Measurements from ENCODE around the gene DNAH10. TPM values are rescaled to one million over a fixed set of nuclear protein-coding genes. Genes with fewer than 3 reads are reported as not detected.

DNAH10 gene
- total RNA-seq, 1 experiment from 2014 or later: 0.30 TPM

DNA sequence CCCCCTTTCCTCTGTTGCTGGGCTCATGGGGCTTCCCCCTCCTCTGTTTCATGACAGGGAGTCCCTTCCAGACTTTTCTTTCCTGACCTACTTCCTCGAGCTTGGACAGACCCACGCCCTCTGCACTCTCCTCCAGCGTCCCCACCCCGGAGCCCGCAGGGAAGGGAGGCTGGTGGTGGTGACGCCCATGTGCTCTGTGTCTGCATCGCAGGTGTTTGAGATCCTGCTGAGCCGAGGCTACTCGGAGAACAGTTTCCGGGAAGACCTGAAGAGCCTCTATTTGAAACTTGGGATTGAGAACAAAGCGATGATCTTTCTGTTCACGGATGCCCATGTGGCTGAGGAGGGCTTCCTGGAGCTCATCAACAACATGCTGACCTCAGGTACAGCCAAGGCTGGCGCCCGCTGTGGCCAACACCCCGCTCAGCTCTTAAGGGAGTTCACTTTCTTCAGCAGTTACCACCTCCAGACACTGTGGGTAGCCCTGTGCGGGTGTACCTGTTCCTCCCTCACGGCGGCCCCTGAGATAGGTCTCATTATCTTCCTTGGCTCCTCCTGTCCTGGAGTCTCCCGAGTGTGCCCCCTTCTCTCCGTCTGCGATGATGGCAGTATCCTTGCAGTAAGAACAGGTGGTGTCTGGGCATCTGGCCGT, 125.0 kb downstream of the DNAH10 start:
- H3K79me2 ChIP-seq (ENCODE audit: low read length): no peaks in the 10 kb centered on the region
- H3K4me2 ChIP-seq (ENCODE audit: low read depth, low read length, poor library complexity, severe bottlenecking): no peak overlapping the region
- no peak for DNase-seq
- H3K27ac ChIP-seq (ENCODE audit: low read length): no peak overlapping the region
- H3K36me3 ChIP-seq (ENCODE audit: insufficient read depth, low read length): no peaks in the 10 kb centered on the region
- H4K20me1 ChIP-seq (ENCODE audit: insufficient read depth, low read depth, low read length): no peaks in the 10 kb centered on the region
- no peaks in the 10 kb centered on the region for H3K9me3 ChIP-seq (ENCODE audit: low read length)
- H3K27me3 ChIP-seq (ENCODE audit: low read length): no peaks in the 10 kb centered on the region
- H2AFZ ChIP-seq (ENCODE audit: low read length): no peak overlapping the region
- H3K9me2 ChIP-seq (replicated peaks; ENCODE audit: insufficient read depth, low read length): no peaks in the 10 kb centered on the region
- H3K9ac ChIP-seq (ENCODE audit: low read length): no peak overlapping the region
- H3K4me3 ChIP-seq (ENCODE audit: low read length): no peak overlapping the region
- no peaks in the 10 kb centered on the region for H3K4me1 ChIP-seq (ENCODE audit: low read length)

DNA sequence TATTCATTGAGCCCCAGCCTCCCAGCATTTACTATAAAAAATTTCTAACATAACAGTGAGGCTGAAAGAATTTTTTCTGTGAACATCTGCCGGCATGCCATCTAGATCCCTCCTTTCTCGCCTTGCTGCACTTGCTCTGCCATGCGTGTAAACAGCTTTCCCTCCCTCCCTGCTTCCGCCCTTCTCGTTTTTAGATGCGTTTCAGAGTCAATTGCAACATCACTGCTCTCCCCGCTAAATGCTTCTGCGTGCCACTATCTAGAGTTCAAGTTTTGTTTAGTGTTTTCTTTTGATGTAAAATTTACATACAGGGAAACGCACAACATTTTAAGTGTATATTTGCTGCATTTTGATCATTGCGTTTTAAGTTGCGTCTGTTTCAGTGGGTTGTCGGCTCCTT, 126.9 kb downstream of the DNAH10 start:
- Histone ChIP-seq H3K79me2 (ENCODE audit: low read length) (no peaks in the 10 kb centered on the region), H3K27ac (ENCODE audit: low read length) (no peak overlapping the region), H2AFZ (ENCODE audit: low read length) (no peak overlapping the region), H3K36me3 (ENCODE audit: insufficient read depth, low read length) (no peaks in the 10 kb centered on the region), H3K9ac (ENCODE audit: low read length) (no peak overlapping the region), H3K4me1 (ENCODE audit: low read length) (no peaks in the 10 kb centered on the region), H3K9me3 (ENCODE audit: low read length) (no peaks in the 10 kb centered on the region), H3K27me3 (ENCODE audit: low read length) (no peaks in the 10 kb centered on the region), H3K4me3 (ENCODE audit: low read length) (no peak overlapping the region), H3K4me2 (ENCODE audit: low read depth, low read length, poor library complexity, severe bottlenecking) (no peak overlapping the region), H3K9me2 (replicated peaks; ENCODE audit: insufficient read depth, low read length) (no peaks in the 10 kb centered on the region), H4K20me1 (ENCODE audit: insufficient read depth, low read depth, low read length) (no peaks in the 10 kb centered on the region)
- no peak for DNase-seq

DNA sequence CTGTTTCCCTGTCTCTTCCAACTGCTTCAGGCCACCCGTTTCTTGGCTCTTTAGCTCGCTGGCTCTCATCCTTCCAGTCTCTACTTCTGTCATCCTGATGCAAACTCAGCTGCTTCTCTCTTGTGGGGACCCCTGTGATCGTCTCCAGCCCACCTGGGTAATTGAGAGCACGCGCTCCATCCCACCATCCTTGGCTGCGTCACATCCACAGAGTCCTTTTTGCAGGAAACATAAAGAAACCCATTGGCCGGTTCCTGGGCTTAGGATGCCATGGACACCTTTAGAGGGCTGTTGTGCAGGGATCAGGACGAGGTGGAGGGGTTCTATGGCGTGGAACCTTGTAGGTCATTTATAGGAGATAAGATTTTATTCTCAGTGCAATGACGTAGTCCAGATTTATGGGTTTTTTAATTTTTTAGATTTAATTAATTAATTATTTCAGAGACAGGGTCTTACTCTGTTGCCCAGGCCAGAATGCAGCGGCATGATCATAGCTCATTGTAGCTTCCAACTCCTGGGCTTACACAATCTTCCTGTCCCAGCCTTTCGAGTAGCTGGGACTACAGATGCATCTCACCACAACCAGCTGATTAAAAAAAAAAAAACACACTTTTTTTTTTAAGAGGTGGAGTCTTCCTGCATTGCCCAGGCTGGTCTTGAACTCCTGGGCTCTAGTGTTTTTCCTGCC, 127.9 kb downstream of the DNAH10 start:
- no peaks in the 10 kb centered on the region for H3K9me2 ChIP-seq (replicated peaks; ENCODE audit: insufficient read depth, low read length)
- H3K9ac ChIP-seq (ENCODE audit: low read length): no peak overlapping the region
- H3K27me3 ChIP-seq (ENCODE audit: low read length): no peaks in the 10 kb centered on the region
- H3K27ac ChIP-seq (ENCODE audit: low read length): no peak overlapping the region
- H4K20me1 ChIP-seq (ENCODE audit: insufficient read depth, low read depth, low read length): no peaks in the 10 kb centered on the region
- H3K79me2 ChIP-seq (ENCODE audit: low read length): no peaks in the 10 kb centered on the region
- H3K36me3 ChIP-seq (ENCODE audit: insufficient read depth, low read length): no peaks in the 10 kb centered on the region
- H3K9me3 ChIP-seq (ENCODE audit: low read length): no peaks in the 10 kb centered on the region
- no peak for DNase-seq
- H3K4me3 ChIP-seq (ENCODE audit: low read length): no peak overlapping the region
- no peak overlapping the region for H2AFZ ChIP-seq (ENCODE audit: low read length)
- H3K4me2 ChIP-seq (ENCODE audit: low read depth, low read length, poor library complexity, severe bottlenecking): no peak overlapping the region
- no peaks in the 10 kb centered on the region for H3K4me1 ChIP-seq (ENCODE audit: low read length)

DNA sequence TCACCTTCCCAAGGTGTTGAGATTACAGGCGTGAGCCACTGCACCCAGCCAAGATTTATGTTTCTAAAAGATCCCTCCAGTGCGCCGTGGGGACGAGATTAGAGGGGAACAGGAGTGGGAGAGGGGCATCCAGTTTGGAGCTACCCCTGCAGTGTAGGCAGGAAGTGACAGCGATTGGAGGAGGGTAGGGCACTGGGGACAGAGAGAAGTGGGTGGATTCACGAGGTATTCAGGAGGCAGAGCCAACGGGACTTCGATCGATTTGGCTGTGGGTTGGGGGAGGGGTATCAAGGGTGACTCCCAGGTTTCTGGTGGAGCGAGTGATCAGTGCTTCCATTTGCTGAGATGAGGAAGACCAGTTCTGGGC, 128.4 kb downstream of the DNAH10 start:
- H3K79me2 ChIP-seq (ENCODE audit: low read length): no peaks in the 10 kb centered on the region
- no peaks in the 10 kb centered on the region for H3K36me3 ChIP-seq (ENCODE audit: insufficient read depth, low read length)
- H3K9ac ChIP-seq (ENCODE audit: low read length): no peak overlapping the region
- no peak for DNase-seq
- H3K9me2 ChIP-seq (replicated peaks; ENCODE audit: insufficient read depth, low read length): no peaks in the 10 kb centered on the region
- no peaks in the 10 kb centered on the region for H4K20me1 ChIP-seq (ENCODE audit: insufficient read depth, low read depth, low read length)
- no peak overlapping the region for H3K4me3 ChIP-seq (ENCODE audit: low read length)
- no peak overlapping the region for H3K4me2 ChIP-seq (ENCODE audit: low read depth, low read length, poor library complexity, severe bottlenecking)
- no peaks in the 10 kb centered on the region for H3K27me3 ChIP-seq (ENCODE audit: low read length)
- H2AFZ ChIP-seq (ENCODE audit: low read length): no peak overlapping the region
- H3K27ac ChIP-seq (ENCODE audit: low read length): no peak overlapping the region
- no peaks in the 10 kb centered on the region for H3K9me3 ChIP-seq (ENCODE audit: low read length)
- H3K4me1 ChIP-seq (ENCODE audit: low read length): no peaks in the 10 kb centered on the region

DNA sequence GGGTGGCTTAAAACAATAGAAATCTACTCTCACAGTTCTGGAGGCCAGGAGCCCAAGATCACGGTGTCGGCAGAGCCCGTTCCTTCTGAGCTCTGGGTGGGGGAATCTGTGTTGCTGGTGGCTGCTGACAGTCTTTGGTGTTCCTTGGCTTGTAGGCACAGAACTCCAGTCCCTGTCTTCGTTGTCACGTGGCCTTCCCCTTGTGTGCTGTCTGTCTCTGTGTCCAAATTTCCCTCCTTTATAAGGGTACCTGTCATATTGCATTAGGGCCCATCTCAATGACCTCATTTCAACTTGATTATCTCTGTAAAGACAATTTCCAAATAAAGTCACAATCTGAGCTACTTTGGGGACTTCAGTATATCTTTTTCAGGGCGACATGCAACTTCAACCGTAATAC, 128.9 kb downstream of the DNAH10 start:
- Histone ChIP-seq H2AFZ (ENCODE audit: low read length) (no peak overlapping the region), H4K20me1 (ENCODE audit: insufficient read depth, low read depth, low read length) (no peaks in the 10 kb centered on the region), H3K9ac (ENCODE audit: low read length) (no peak overlapping the region), H3K9me2 (replicated peaks; ENCODE audit: insufficient read depth, low read length) (no peaks in the 10 kb centered on the region), H3K27me3 (ENCODE audit: low read length) (no peaks in the 10 kb centered on the region), H3K4me2 (ENCODE audit: low read depth, low read length, poor library complexity, severe bottlenecking) (no peak overlapping the region), H3K79me2 (ENCODE audit: low read length) (no peaks in the 10 kb centered on the region), H3K4me1 (ENCODE audit: low read length) (no peaks in the 10 kb centered on the region), H3K36me3 (ENCODE audit: insufficient read depth, low read length) (no peaks in the 10 kb centered on the region), H3K9me3 (ENCODE audit: low read length) (no peaks in the 10 kb centered on the region), H3K4me3 (ENCODE audit: low read length) (no peak overlapping the region), H3K27ac (ENCODE audit: low read length) (no peak overlapping the region)
- no peak for DNase-seq

DNA sequence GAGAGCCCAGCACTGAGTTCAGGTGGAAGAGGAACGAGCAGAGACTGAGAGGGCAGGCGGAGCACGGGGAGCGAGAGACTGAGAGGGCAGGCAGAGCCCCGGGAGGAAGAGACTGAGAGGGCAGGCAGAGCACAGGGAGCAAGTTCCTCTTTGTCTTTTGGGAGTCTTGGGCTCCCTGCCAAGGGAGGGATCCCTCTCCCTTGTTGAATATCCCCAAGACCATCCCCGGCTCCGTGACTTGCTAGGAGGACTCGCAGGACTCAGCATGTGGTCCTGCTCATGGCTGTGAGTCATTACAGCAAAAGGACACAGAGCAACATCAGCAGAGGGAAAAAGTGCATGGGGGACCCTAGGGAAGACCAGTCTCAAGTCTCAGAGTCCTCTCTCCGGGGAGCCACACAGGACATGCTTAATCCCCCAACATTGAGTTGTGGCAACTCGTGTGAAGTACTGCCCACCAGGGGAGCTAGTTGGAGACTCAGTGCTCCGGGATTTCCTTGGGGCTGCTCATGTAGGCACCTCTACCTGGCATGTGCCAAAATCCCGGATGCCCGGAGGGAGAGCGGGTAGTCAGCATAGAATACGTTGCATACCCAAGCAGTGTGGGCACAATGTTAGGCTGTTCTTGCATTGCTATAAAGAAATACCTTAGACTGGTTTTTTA, 129.5 kb downstream of the DNAH10 start:
- no peak overlapping the region for H3K4me2 ChIP-seq (ENCODE audit: low read depth, low read length, poor library complexity, severe bottlenecking)
- H3K36me3 ChIP-seq (ENCODE audit: insufficient read depth, low read length): no peaks in the 10 kb centered on the region
- H3K27me3 ChIP-seq (ENCODE audit: low read length): no peaks in the 10 kb centered on the region
- H4K20me1 ChIP-seq (ENCODE audit: insufficient read depth, low read depth, low read length): no peaks in the 10 kb centered on the region
- H3K9me2 ChIP-seq (replicated peaks; ENCODE audit: insufficient read depth, low read length): no peaks in the 10 kb centered on the region
- no peak overlapping the region for H3K9ac ChIP-seq (ENCODE audit: low read length)
- H3K4me1 ChIP-seq (ENCODE audit: low read length): no peaks in the 10 kb centered on the region
- no peak overlapping the region for H3K27ac ChIP-seq (ENCODE audit: low read length)
- H3K9me3 ChIP-seq (ENCODE audit: low read length): no peaks in the 10 kb centered on the region
- no peak overlapping the region for H3K4me3 ChIP-seq (ENCODE audit: low read length)
- no peaks in the 10 kb centered on the region for H3K79me2 ChIP-seq (ENCODE audit: low read length)
- H2AFZ ChIP-seq (ENCODE audit: low read length): no peak overlapping the region
- no peak for DNase-seq

DNA sequence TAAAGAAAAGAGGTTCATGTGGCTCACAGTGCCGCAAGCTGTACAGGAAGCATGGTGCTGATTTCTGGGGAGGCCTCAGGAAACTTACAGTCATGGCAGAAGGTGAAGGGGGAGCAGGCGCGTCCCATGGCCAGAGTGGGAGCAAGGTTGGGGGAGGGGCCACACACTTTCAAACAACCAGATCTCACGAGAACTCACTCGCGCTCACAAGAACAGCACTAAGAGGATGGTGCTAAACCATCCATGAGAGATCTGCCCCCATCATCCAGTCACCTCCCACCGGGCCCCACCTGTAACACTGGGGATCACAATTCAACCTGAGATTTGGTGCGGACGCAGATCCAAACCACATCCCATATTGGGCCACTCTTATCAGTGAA, 130.1 kb downstream of the DNAH10 start:
- no peaks in the 10 kb centered on the region for H3K27me3 ChIP-seq (ENCODE audit: low read length)
- DNase-seq: no peak
- no peaks in the 10 kb centered on the region for H3K79me2 ChIP-seq (ENCODE audit: low read length)
- H3K4me1 ChIP-seq (ENCODE audit: low read length): no peaks in the 10 kb centered on the region
- no peaks in the 10 kb centered on the region for H3K9me3 ChIP-seq (ENCODE audit: low read length)
- no peak overlapping the region for H3K9ac ChIP-seq (ENCODE audit: low read length)
- H3K9me2 ChIP-seq (replicated peaks; ENCODE audit: insufficient read depth, low read length): no peaks in the 10 kb centered on the region
- no peak overlapping the region for H3K27ac ChIP-seq (ENCODE audit: low read length)
- no peaks in the 10 kb centered on the region for H4K20me1 ChIP-seq (ENCODE audit: insufficient read depth, low read depth, low read length)
- H2AFZ ChIP-seq (ENCODE audit: low read length): no peak overlapping the region
- no peak overlapping the region for H3K4me2 ChIP-seq (ENCODE audit: low read depth, low read length, poor library complexity, severe bottlenecking)
- H3K4me3 ChIP-seq (ENCODE audit: low read length): no peak overlapping the region
- H3K36me3 ChIP-seq (ENCODE audit: insufficient read depth, low read length): no peaks in the 10 kb centered on the region

DNA sequence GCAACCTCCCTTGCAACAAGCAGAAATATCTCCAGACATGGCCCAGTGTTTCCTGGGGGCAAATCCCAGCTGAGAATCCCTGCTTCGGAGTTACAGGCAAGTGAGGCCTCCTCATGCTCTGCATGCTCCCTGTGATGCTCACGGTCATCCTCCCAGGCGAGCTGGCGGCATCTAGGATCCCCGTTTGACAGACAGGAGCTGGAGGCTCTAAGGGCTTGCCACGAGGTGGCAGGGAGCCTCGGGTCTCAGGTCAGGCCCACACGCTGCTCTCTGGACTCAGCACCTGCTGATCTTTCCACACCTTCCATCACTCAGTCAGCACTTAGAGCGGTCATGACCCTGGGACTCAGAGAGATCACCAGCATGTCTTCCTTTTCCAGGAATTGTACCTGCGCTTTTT, 130.8 kb downstream of the DNAH10 start:
- Histone ChIP-seq H3K27ac (ENCODE audit: low read length) (no peak overlapping the region), H3K9me2 (replicated peaks; ENCODE audit: insufficient read depth, low read length) (no peaks in the 10 kb centered on the region), H3K36me3 (ENCODE audit: insufficient read depth, low read length) (no peaks in the 10 kb centered on the region), H3K79me2 (ENCODE audit: low read length) (no peaks in the 10 kb centered on the region), H3K4me1 (ENCODE audit: low read length) (no peaks in the 10 kb centered on the region), H2AFZ (ENCODE audit: low read length) (no peak overlapping the region), H4K20me1 (ENCODE audit: insufficient read depth, low read depth, low read length) (no peaks in the 10 kb centered on the region), H3K9me3 (ENCODE audit: low read length) (no peaks in the 10 kb centered on the region), H3K4me2 (ENCODE audit: low read depth, low read length, poor library complexity, severe bottlenecking) (no peak overlapping the region), H3K27me3 (ENCODE audit: low read length) (no peaks in the 10 kb centered on the region), H3K9ac (ENCODE audit: low read length) (no peak overlapping the region), H3K4me3 (ENCODE audit: low read length) (no peak overlapping the region)
- DNase-seq: no peak
